GM13977 (cell line): Measurements from ENCODE around the gene STK11.

Source experiments
- DNase-seq: peaks from one replicate; pipeline ENCODE4 v3.0.0; 2012; ENCODE audit warnings: low spot score
- CTCF ChIP-seq: IDR thresholded peaks from 2 replicates; pipeline ENCODE4 v1.5.1; 2012; ENCODE audit warnings: mild to moderate bottlenecking, control low read depth; ENCODE audit not compliant: insufficient read depth; ENCODE audit errors: extremely low read depth, missing control alignments
- in situ Hi-C: fragments of 300-500 bp; cut with MboI; formaldehyde crosslinking; loops from one replicate; pipeline ENCODE4 v1.12.0; 2022; ENCODE audit warnings: low sequenced_read_pairs, low pct_unique_long_range_greater_than_20kb, mixed read lengths, inconsistent platforms; ENCODE audit not compliant: unreplicated experiment

STK11 gene

GRCh38 chr19:1261538-1261797, 55.9 kb downstream of the STK11 start:
- in situ Hi-C loops, result no loop called here
- no peak for DNase-seq
- TF ChIP-seq CTCF, result no peak

- no peak for TF ChIP-seq CTCF
- in situ Hi-C loops, result no loop called here
- DNase-seq, result peak; percentile 35
Observed at GRCh38 chr19:1261798-1262622, 56.4 kb downstream of the STK11 start.

- in situ Hi-C loops, result no loop called here
- no peak for DNase-seq
- no peak for TF ChIP-seq CTCF
Observed at GRCh38 chr19:1262623-1263123, 57.1 kb downstream of the STK11 start.

GRCh38 chr19:1263188-1263587, 57.6 kb downstream of the STK11 start:
- in situ Hi-C loops, result no loop called here

GRCh38 chr19:1264801-1265614, 59.4 kb downstream of the STK11 start:
- in situ Hi-C loops, result no loop called here
- DNase-seq, result peak; percentile 66

More at GRCh38 chr19:1263188-1263587, 57.6 kb downstream of the STK11 start:
- peak; percentile 45 for DNase-seq
- no peak for TF ChIP-seq CTCF

More at GRCh38 chr19:1264801-1265614, 59.4 kb downstream of the STK11 start:
- TF ChIP-seq CTCF, result no peak
